Activated B cell treated with CpG ODN at 0.5 μM for 24 hours (primary cell): ENCODE results near the gene EDIL3. TPM values are rescaled to one million over a fixed set of nuclear protein-coding genes. Genes with fewer than 3 reads are reported as not detected.

ENCODE experiments used
- ATAC-seq: fragments of 200-7000 bp; cut with Tn5 transposase; one replicate; pipeline ENCODE4 v1.10.0; 2021; ENCODE audit warnings: low read depth, mild to moderate bottlenecking, moderate library complexity
- CTCF ChIA-PET: fragments of 350-600 bp; sonication (Branson Sonifier 250); formaldehyde crosslinking; loops from one replicate; lab custom pipeline; 2021; ENCODE audit warnings: antibody characterized with exemption; lab: Charles Lee
- POLR2A ChIA-PET: fragments of 350-600 bp; sonication (Branson Sonifier 250); formaldehyde crosslinking; loops from one replicate; lab custom pipeline; 2021; ENCODE audit warnings: antibody characterized with exemption; lab: Charles Lee
- DNase-seq: peaks from one replicate; pipeline ENCODE4 v3.0.0; 2022
- H3K27ac Mint-ChIP-seq: one replicate; pipeline ENCODE4 v1.8.0; 2020; ENCODE audit warnings: mixed read lengths
- H3K27me3 Mint-ChIP-seq: one replicate; pipeline ENCODE4 v1.8.0; 2021; ENCODE audit warnings: mixed read lengths
- H3K36me3 Mint-ChIP-seq: one replicate; pipeline ENCODE4 v1.8.0; 2021; ENCODE audit warnings: low read depth, mixed read lengths
- H3K4me1 Mint-ChIP-seq: one replicate; pipeline ENCODE4 v1.8.0; 2021; ENCODE audit warnings: mixed read lengths
- H3K4me3 Mint-ChIP-seq: one replicate; pipeline ENCODE4 v1.8.0; 2020; ENCODE audit warnings: mild to moderate bottlenecking, mixed read lengths
- H3K9me3 Mint-ChIP-seq: one replicate; pipeline ENCODE4 v1.8.0; 2020; ENCODE audit warnings: mixed read lengths
- intact Hi-C: fragments of 100-400 bp; cut with micrococcal nuclease; formaldehyde crosslinking; loops from one replicate; pipeline ENCODE4 v1.15.1; 2024
- total RNA-seq: library from RNA; stranded (reverse); gene quantifications from 2 replicates; pipeline ENCODE4 v1.2.3, GENCODE V29; 2022
- TF ChIP-seq, protein P1 (sequence below): fragments of 200-600 bp; IDR thresholded peaks from one replicate; pipeline ENCODE4 v1.8.0; 2022; ENCODE audit warnings: antibody characterized with exemption, mild to moderate bottlenecking

The EDIL3 gene
- total RNA-seq, 1 donor from 2014 or later = not detected

DNA sequence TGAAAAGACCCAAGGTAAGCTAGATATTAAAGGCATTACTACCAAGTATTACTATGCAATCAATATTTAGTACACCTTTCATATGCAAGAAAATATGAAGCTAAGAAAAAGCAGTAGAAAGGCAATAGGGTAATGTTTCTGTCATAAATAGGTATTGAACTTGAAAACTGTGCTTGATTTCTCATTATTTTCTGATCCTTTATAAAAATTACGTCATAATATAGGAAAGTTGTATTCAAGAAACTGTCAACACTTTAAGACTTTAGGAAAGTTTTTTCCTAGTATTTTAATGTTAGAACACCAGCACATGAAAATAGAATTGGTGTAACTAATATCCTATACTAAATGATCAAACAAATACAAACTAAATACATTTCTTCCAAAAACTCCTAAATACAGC is 133.2 kb downstream of the EDIL3 start:
- Mint-ChIP-seq H3K4me1 (no peaks in the 10 kb centered on the region), H3K27me3 (no peaks in the 10 kb centered on the region), H3K27ac (no peak overlapping the region), H3K36me3 (no peaks in the 10 kb centered on the region), H3K9me3 (no peaks in the 10 kb centered on the region), H3K4me3 (no peak overlapping the region)
- no peak for DNase-seq
- ChIA-PET POLR2A (no interaction called here), CTCF (no interaction called here)
- TF ChIP-seq, protein P1, sequence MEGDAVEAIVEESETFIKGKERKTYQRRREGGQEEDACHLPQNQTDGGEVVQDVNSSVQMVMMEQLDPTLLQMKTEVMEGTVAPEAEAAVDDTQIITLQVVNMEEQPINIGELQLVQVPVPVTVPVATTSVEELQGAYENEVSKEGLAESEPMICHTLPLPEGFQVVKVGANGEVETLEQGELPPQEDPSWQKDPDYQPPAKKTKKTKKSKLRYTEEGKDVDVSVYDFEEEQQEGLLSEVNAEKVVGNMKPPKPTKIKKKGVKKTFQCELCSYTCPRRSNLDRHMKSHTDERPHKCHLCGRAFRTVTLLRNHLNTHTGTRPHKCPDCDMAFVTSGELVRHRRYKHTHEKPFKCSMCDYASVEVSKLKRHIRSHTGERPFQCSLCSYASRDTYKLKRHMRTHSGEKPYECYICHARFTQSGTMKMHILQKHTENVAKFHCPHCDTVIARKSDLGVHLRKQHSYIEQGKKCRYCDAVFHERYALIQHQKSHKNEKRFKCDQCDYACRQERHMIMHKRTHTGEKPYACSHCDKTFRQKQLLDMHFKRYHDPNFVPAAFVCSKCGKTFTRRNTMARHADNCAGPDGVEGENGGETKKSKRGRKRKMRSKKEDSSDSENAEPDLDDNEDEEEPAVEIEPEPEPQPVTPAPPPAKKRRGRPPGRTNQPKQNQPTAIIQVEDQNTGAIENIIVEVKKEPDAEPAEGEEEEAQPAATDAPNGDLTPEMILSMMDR = no peak
- intact Hi-C loops = no loop called here
- ATAC-seq = no peak

DNA sequence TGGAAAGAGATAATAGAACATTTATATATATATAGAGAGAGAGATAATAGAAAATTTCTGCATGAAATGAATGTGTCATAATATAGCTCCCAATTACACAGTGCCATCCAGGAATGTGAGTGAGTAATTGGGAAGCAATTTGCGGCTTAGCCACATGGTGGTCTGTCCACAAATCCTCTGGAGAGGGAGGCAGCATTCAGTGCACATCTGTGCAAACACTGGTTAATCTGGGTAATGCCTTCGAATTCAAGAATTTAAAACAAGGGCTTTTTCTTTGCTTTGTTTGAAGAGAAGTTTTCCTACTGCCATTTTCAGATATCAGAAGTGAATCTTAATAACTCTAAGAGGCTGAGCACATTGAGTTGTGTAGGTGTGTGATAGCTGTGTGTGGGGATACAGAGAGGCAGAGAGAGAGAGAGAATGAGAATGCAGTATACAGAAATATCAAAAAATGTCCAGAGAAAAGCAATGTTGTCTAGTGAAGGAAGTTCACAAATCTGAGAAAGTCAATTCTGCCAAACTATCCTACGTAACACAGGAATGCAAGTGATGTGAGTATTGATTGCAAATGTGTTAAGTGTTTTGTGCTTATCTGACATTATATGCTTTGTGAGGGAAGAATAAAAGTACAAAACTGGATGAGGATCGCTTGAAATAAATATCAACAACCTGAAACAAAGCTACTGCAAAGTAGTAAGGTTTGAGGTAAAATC is 134.6 kb downstream of the EDIL3 start:
- no peak overlapping the region for H3K27ac Mint-ChIP-seq
- no peaks in the 10 kb centered on the region for H3K4me1 Mint-ChIP-seq
- TF ChIP-seq, protein P1 = no peak
- no peak overlapping the region for H3K4me3 Mint-ChIP-seq
- H3K36me3 Mint-ChIP-seq = no peaks in the 10 kb centered on the region
- ATAC-seq (no peak), DNase-seq (no peak)
- ChIA-PET POLR2A (no interaction called here), CTCF (no interaction called here)
- intact Hi-C loops = no loop called here
- H3K27me3 Mint-ChIP-seq = no peaks in the 10 kb centered on the region
- H3K9me3 Mint-ChIP-seq = no peaks in the 10 kb centered on the region

DNA sequence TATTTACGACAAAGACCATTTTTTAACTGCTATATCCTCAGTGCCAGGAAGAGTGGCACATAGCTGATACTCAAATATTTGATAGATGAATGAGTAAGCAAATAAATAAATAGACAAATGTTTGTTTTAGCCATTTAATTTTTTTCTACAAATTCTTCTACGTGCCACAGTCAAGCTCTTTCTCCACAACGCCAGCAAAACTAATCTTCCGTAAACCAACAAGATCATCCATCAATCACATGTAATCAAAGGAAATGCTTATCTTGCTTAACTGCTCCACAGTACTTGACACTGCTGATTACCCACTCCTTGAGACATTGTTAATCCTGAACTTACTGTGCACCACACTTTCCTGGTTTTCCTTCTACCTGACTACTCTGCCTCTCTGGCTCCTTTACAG is 136.7 kb downstream of the EDIL3 start:
- Mint-ChIP-seq H3K36me3 (no peaks in the 10 kb centered on the region), H3K27me3 (no peaks in the 10 kb centered on the region), H3K9me3 (no peaks in the 10 kb centered on the region), H3K27ac (no peak overlapping the region), H3K4me1 (no peaks in the 10 kb centered on the region), H3K4me3 (no peak overlapping the region)
- TF ChIP-seq, protein P1 = no peak
- intact Hi-C loops = no loop called here
- ChIA-PET CTCF (no interaction called here), POLR2A (no interaction called here)
- no peak for ATAC-seq
- DNase-seq = no peak

DNA sequence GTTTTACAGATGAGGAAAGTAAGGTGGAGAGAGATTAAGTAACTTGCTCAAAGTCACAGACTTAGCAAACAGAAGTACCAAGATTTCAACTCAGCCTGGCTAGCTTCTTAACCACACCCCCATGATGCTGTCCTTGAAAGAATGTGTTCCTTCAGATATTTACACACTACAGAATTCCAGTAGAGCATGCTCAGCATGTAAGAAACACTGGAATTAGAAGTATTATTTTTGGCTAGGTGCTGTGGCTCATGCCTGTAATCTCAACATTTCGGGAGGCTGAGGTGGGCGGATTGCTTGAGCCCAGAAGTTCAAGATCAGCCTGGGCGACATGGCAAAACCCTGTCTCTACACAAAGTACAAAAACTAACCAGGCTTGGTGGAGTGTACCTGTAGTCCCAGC is 142.4 kb downstream of the EDIL3 start:
- no peaks in the 10 kb centered on the region for H3K36me3 Mint-ChIP-seq
- H3K27me3 Mint-ChIP-seq = no peaks in the 10 kb centered on the region
- H3K4me3 Mint-ChIP-seq = no peak overlapping the region
- POLR2A ChIA-PET = no interaction called here
- H3K27ac Mint-ChIP-seq = no peak overlapping the region
- TF ChIP-seq, protein P1 = no peak
- intact Hi-C loops = no loop called here
- no peaks in the 10 kb centered on the region for H3K4me1 Mint-ChIP-seq
- DNase-seq (no peak), ATAC-seq (no peak)
- peaks cover 7% of the 10 kb centered on the region for H3K9me3 Mint-ChIP-seq
- CTCF ChIA-PET = no interaction called here

DNA sequence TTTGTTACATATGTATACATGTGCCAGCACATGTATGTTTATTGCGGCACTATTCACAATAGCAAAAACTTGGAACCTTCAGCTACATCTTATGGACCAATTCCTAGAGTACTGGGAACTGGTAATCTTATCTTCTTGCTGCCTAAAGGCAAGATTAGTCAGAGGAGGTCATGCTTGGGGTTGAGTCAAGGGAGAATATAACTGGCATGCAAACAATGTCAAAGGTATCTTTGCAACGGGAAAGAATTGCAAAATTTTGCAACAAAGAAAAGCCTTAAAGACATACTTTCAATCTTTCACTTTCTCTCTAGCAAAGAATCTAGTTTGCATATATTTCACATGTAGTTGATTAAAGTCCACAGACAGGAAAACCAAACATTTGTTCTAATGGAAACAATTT is 145.2 kb downstream of the EDIL3 start:
- Mint-ChIP-seq H3K27ac (no peak overlapping the region), H3K27me3 (no peaks in the 10 kb centered on the region), H3K4me1 (no peaks in the 10 kb centered on the region), H3K4me3 (no peak overlapping the region), H3K36me3 (no peaks in the 10 kb centered on the region), H3K9me3 (peaks cover 7% of the 10 kb centered on the region)
- ChIA-PET POLR2A (no interaction called here), CTCF (no interaction called here)
- no peak for DNase-seq
- no peak for ATAC-seq
- intact Hi-C loops = no loop called here
- TF ChIP-seq, protein P1 = no peak
